SU-DHL-6 (cell line): ENCODE measurements around the gene KIFC3.

Source experiments
- H2AFZ ChIP-seq: fragments of 200-600 bp; sonication (generic); 2 replicates; pipeline ENCODE4 v1.6.1; 2014; ENCODE audit warnings: low read depth, mild to moderate bottlenecking, moderate library complexity, mixed read lengths, antibody characterized with exemption, low read length; ENCODE audit not compliant: severe bottlenecking
- H3F3A ChIP-seq: fragments of 200-600 bp; shearing (Covaris generic); 2 replicates; pipeline ENCODE4 v1.6.0; 2016; ENCODE audit warnings: antibody characterized with exemption, mild to moderate bottlenecking; ENCODE audit not compliant: insufficient read depth
- H3K27ac ChIP-seq: fragments of 200-600 bp; sonication (generic); 2 replicates; pipeline ENCODE4 v1.5.1; 2016; ENCODE audit warnings: low read depth, mild to moderate bottlenecking, low read length, moderate library complexity, mixed read lengths
- H3K27me3 ChIP-seq: fragments of 200-600 bp; sonication (generic), shearing (Covaris generic); 2 replicates; pipeline ENCODE4 v1.6.0; 2014; ENCODE audit warnings: mild to moderate bottlenecking, low read length
- H3K36me3 ChIP-seq: fragments of 200-600 bp; sonication (generic); 2 replicates; pipeline ENCODE4 v1.6.1; 2014; ENCODE audit warnings: mild to moderate bottlenecking, low read length, mixed read lengths
- H3K4me2 ChIP-seq: fragments of 300-600, 200-600 bp; shearing (Covaris generic), sonication (generic); 2 replicates; pipeline ENCODE4 v1.6.0; 2014; ENCODE audit warnings: low read length, low read depth, mild to moderate bottlenecking; ENCODE audit not compliant: poor library complexity, severe bottlenecking
- H3K4me3 ChIP-seq: fragments of 200-600 bp; sonication (generic); 2 replicates; pipeline ENCODE4 v1.5.1; 2014; ENCODE audit warnings: antibody characterized with exemption, low read length, mild to moderate bottlenecking, mixed read lengths; ENCODE audit not compliant: insufficient read depth, poor library complexity, severe bottlenecking
- H3K79me2 ChIP-seq: fragments of 200-600 bp; sonication (generic); 2 replicates; pipeline ENCODE4 v1.6.1; 2014; ENCODE audit warnings: mild to moderate bottlenecking, low read length, moderate library complexity; ENCODE audit not compliant: insufficient read depth
- H3K9ac ChIP-seq: fragments of 200-600 bp; sonication (generic); 2 replicates; pipeline ENCODE4 v1.7.0; 2014; ENCODE audit warnings: mild to moderate bottlenecking, low read length
- H3K9me2 ChIP-seq: fragments of 200-600 bp; sonication (generic); replicated peaks from 2 replicates; pipeline ENCODE4 v1.6.1; 2014; ENCODE audit warnings: low read length; ENCODE audit not compliant: insufficient read depth
- H3K9me3 ChIP-seq: fragments of 200-600 bp; sonication (generic); 2 replicates; pipeline ENCODE4 v1.6.1; 2014; ENCODE audit warnings: low read length, mixed read lengths; ENCODE audit not compliant: insufficient read depth
- H4K20me1 ChIP-seq: fragments of 200-600 bp; sonication (generic); 2 replicates; pipeline ENCODE4 v1.6.1; 2014; ENCODE audit warnings: low read depth, mild to moderate bottlenecking, antibody characterized with exemption, low read length, moderate library complexity, mixed read lengths
- EZH2phosphoT487 ChIP-seq: fragments of 200-600 bp; sonication (generic), shearing (Covaris generic); conservative IDR thresholded peaks from 2 replicates; pipeline ENCODE4 v1.6.1; 2018; ENCODE audit warnings: mild to moderate bottlenecking, antibody characterized with exemption, low read length, moderate library complexity, mixed read lengths
- TF ChIP-seq, protein P1 (sequence below): fragments of 200-600 bp; sonication (generic); IDR thresholded peaks from one replicate; pipeline ENCODE4 v1.5.1; 2017; ENCODE audit warnings: antibody characterized with exemption, mild to moderate bottlenecking, low read length, moderate library complexity; ENCODE audit not compliant: insufficient read depth, poor library complexity, severe bottlenecking

The KIFC3 gene

DNA sequence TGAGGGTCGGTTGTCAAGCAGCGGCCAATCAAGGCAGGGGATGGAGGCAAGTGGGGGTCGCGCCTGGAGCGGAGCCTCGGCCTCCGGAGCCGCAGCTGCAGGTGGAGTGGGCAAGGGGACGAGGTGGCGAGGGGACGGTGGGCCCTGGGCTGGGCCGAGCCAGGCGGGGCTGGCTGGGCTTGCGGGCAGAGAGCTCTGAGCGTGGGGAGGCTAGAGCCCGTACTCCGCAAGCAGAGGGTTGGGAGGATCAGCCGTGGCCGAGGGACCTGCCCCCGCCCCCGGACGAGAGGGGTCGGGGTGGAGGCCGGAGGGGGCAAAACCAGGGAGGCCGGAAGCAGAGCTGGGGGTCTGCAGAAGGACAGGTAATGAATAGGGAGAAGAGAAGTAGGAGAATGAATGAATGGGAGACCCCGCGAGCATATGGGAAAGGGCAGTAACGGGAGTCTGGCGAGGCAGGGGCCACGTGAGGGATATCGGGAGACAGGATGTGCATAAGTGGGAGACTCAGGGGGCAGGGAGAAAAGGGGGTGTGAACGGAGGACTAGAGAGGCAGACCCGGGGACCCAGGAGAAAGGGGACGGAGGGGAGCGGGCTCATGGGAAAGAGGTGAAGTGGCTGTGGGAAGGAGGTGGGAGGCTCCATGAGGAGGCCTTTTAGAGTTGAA is 66.4 kb downstream of the KIFC3 start, which contains the start of gene KATNB1:
Gene KATNB1, plus strand, starts transcription at position 16 of the 664 bp plus-strand sequence. CDS start 1,474 bp downstream, outside the sequence.
- H3K4me3 ChIP-seq, result peak within 1 kb of the TSS; percentile 97
- TF ChIP-seq, protein P1, sequence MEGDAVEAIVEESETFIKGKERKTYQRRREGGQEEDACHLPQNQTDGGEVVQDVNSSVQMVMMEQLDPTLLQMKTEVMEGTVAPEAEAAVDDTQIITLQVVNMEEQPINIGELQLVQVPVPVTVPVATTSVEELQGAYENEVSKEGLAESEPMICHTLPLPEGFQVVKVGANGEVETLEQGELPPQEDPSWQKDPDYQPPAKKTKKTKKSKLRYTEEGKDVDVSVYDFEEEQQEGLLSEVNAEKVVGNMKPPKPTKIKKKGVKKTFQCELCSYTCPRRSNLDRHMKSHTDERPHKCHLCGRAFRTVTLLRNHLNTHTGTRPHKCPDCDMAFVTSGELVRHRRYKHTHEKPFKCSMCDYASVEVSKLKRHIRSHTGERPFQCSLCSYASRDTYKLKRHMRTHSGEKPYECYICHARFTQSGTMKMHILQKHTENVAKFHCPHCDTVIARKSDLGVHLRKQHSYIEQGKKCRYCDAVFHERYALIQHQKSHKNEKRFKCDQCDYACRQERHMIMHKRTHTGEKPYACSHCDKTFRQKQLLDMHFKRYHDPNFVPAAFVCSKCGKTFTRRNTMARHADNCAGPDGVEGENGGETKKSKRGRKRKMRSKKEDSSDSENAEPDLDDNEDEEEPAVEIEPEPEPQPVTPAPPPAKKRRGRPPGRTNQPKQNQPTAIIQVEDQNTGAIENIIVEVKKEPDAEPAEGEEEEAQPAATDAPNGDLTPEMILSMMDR, result no peak
- TF ChIP-seq EZH2phosphoT487, result no peak
- no peaks in the 10 kb centered on the region for H3K9me2 ChIP-seq
- no peaks in the 10 kb centered on the region for H3F3A ChIP-seq
- no peaks in the 10 kb centered on the region for H3K79me2 ChIP-seq
- no peaks in the 10 kb centered on the region for H3K36me3 ChIP-seq
- peak within 1 kb of the TSS; percentile 97 for H3K9ac ChIP-seq
- H3K27ac ChIP-seq, result peak within 1 kb of the TSS; percentile 35
- H3K27me3 ChIP-seq, result no peaks in the 10 kb centered on the region
- H4K20me1 ChIP-seq, result no peaks in the 10 kb centered on the region
- peak within 1 kb of the TSS; percentile 94 for H2AFZ ChIP-seq
- H3K9me3 ChIP-seq, result peaks cover 8% of the 10 kb centered on the region; the same call in 1 of the 2 replicates
- H3K4me2 ChIP-seq, result peak within 1 kb of the TSS; percentile 99

DNA sequence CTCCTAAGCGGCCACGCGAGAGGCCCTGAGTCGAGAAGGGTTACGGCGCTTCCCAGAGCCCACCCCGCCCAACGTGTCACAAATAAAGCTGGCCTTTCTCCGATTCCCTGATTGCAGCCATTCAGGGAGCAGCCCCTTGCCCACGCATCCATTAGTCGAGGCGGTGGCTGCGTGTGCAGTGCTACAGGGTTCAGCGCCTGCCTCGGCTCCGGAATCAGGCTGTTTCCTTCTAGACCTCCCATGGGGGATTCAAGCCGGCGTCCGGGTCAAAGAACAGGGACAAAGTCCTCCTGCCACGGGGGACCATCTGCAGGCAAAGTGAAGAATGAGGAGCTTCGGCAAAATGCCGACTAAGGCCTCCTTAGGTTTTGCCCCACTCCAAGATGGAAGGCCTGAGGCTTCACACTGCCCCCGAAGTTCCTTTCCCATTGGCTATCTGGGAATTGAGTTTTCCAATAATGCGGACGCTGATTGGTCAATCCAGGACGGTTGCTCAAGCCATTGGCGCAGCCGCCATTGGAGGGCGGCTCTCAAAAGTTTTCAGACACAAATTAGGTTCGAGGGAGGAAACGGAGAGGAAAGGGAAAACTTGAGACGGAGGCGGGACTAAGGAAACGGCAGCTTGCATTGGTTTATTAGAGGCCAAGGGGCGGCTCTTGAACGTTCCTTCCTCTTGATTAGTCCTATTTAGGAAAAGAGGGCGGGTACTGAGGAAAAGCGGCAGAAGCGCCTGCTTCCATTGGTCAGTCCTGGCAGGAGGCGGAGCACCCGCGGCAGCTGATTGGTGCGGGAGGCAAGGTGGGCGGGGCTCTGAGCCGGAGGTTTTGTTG is 67.2 kb downstream of the KIFC3 start:
- TF ChIP-seq, protein P1, result no peak
- TF ChIP-seq EZH2phosphoT487, result no peak
- Histone ChIP-seq H3K27ac (peak overlapping the region; percentile 35), H3K4me2 (peak overlapping the region; percentile 99), H3K27me3 (no peaks in the 10 kb centered on the region), H3K4me3 (peak overlapping the region; percentile 97), H3K9me3 (peaks cover 8% of the 10 kb centered on the region; the same call in 1 of the 2 replicates), H3K9ac (peak overlapping the region; percentile 97), H3K9me2 (no peaks in the 10 kb centered on the region), H2AFZ (peak overlapping the region; percentile 94), H3K79me2 (no peaks in the 10 kb centered on the region), H3F3A (no peaks in the 10 kb centered on the region), H4K20me1 (no peaks in the 10 kb centered on the region), H3K36me3 (no peaks in the 10 kb centered on the region)

DNA sequence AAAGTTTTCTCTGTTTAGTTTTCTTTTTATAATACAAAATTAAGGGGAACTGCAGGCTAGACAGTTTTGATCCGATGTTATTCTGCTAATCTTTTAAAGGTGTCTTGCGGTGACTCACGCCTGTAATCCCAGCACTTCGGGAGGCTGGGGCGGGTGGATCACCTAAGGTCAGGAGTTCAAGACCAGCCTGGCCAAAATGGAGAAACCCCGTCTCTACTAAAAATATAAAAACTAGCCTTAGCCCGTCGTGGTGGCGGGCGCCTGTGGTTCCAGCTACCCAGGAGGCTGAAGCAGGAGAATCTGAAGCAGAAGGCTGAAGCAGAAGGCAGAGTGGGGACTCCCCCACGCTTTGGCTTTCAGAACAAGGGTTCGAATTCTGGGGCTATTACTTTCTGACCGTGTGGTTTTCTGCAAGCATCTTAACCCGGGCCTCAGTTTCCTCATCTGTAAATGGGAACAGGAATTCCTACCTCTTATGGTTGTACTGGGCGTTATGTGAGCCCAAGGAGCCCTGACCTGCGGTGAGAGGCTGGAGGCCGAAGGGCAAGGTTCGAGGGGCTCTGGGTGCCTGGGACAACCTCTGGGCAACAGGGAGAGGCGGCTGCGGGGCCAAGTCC is 67.9 kb downstream of the KIFC3 start:
- Histone ChIP-seq H2AFZ (peak overlapping the region; percentile 94), H3K27me3 (no peaks in the 10 kb centered on the region), H3K9ac (peak overlapping the region; percentile 97), H3K36me3 (no peaks in the 10 kb centered on the region), H3K27ac (peak overlapping the region; percentile 35; the same call in 1 of the 2 replicates), H3K4me2 (peak overlapping the region; percentile 99), H4K20me1 (no peaks in the 10 kb centered on the region), H3F3A (no peaks in the 10 kb centered on the region), H3K9me3 (peaks cover 8% of the 10 kb centered on the region; the same call in 1 of the 2 replicates), H3K79me2 (no peaks in the 10 kb centered on the region), H3K9me2 (no peaks in the 10 kb centered on the region), H3K4me3 (peak overlapping the region; percentile 97)
- TF ChIP-seq, protein P1, result no peak
- TF ChIP-seq EZH2phosphoT487, result no peak
